GM12875 (cell line): ENCODE measurements around the gene AVPR1B.

ENCODE experiments used
- H3K4me3 ChIP-seq: one replicate; pipeline ENCODE4 v1.5.1; 2011; ENCODE audit warnings: low read depth, low read length, control low read depth
- CTCF ChIP-seq: IDR thresholded peaks from 2 replicates; pipeline ENCODE4 v1.5.1; 2011; ENCODE audit warnings: low read depth, mild to moderate bottlenecking, control low read depth, inconsistent platforms, low read length, moderate library complexity, borderline replicate concordance; ENCODE audit not compliant: insufficient read depth

The AVPR1B gene

DNA sequence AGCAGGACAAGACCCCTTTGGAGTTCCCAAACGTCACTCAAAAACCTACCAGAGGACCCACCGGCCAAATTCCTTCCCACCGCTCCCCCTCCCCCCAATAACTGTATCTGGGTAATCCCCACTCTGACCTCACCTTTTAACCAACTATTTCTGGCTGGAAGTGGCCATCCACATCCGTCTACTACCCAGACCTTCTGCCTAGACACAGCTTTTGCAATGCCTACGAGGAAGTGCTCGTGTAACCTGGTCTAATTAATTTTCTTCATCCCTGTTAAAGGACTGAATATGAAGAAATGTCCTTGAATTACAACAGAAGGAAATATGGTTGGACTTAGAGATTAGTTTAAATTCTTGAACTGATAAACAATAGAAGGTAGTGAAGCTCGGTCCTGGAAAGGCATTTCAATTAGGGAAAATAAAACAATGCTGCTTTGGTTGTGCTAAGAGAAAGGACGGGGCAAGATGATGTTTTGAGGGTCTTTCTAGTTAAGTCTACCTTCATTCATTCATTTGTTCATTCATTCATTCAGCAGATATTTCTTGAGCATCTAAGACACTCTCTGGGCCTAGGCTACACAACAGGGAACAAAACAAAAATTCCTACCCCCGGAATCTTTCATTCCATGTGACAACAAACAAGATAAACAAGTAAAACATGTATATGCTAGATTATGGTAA, 18.8 kb downstream of the AVPR1B start:
- no peak for TF ChIP-seq CTCF

DNA sequence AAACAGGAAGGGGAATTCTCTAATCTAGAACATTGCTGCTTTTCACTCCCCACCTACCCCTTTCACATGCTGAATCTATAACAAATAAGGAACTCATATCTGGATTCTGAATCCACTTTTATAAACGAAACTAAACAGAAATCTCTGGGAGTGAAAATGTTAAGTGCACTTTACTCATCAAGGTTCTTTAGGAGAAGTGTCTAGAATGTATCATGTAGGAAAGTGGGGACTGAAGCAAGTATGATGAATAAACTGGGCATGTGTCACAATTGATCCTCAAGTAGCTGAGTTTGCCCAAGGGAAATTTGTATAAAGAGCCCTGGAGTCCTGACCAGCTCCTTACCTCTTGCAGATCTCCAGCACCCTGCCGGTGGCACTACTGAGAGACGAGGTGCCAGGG, 19.8 kb downstream of the AVPR1B start:
- no peak overlapping the region for H3K4me3 ChIP-seq
- no peak for TF ChIP-seq CTCF

More for the DNA sequence above, 18.8 kb downstream of the AVPR1B start:
- H3K4me3 ChIP-seq = no peak overlapping the region

GRCh38 chr1:206094024-206094423, 23.2 kb downstream of the AVPR1B start:
- H3K4me3 ChIP-seq = no peak overlapping the region
- TF ChIP-seq CTCF = no peak

- TF ChIP-seq CTCF = no peak
- no peak overlapping the region for H3K4me3 ChIP-seq
Measured at GRCh38 chr1:206089341-206089740, 27.8 kb downstream of the AVPR1B start.

DNA sequence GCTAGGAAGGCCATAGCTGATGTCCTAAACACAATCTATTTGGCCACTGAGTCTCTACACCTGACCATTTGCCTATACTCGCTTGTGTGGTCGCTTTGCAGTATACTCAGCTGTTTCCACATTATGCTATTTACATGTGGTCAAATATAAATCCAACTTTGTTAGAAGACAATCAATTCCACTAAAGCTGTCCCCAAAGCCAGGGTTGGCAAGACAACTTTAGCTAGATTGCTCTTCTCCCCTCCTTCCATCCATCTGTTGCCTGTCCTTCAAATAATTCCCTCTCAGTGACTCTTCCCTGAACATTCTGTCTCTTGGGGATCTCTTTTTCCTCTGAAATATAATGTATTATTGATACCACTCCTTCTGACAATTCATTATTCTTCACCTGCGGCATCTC, 30.1 kb downstream of the AVPR1B start:
- no peak for TF ChIP-seq CTCF
- no peak overlapping the region for H3K4me3 ChIP-seq

GRCh38 chr1:206083750-206084149, 33.4 kb downstream of the AVPR1B start:
- TF ChIP-seq CTCF = no peak
- no peak overlapping the region for H3K4me3 ChIP-seq
